GM19238 (cell line): Measurements from ENCODE around the gene PDHX.
"Not testable (repeated sequence)": the region's sequence is repeated elsewhere in the genome, so short reads cannot be mapped to it uniquely, and the experiment has no call there.

Experiments
- DNase-seq: peaks from one replicate; pipeline ENCODE4 v3.0.0; 2011; ENCODE audit warnings: low spot score; ENCODE audit not compliant: insufficient read length

PDHX gene

GRCh38 chr11:35015621-35016387 lies 99.4 kb downstream of the PDHX start:
- DNase-seq, result no peak

GRCh38 chr11:35016916-35017315 lies 100.5 kb downstream of the PDHX start:
- no peak for DNase-seq

DNA sequence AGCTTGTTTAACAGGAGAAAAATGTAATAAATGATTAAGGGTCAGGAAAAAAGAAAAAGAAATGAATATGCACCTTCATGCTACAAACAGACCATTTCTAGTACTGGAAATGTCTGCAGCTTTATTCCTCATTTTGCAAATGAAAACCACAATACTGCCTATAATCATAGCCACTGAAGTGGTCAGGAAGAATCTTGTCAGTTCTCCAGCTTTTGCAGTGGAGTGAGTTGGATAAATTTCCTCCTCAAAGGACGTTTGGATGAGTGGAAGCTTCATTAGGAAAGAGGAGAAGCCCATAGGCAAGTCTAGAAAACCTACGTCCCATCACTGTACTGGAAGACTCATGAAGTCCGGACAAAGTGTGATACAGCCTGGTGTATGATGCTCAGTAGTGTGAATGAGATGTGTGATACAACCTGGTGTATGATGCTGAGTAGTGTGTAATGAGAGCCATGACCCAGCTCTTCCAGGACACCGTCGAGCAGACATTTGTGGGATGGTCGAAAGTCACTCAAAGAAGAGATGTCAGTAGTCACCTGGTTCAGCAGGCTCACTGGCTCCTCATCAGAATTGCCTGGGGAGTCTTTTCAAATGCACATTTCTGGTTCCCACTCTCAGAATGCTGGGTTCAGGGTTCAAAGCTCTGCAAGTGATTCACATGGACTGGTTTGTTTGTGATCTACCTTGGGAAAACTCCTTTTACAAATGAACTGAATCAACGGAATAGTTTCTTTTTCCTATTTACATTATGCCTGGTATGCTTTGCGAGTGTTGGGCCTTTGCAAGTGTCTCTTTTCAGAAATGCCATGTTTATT lies 101.3 kb downstream of the PDHX start:
- DNase-seq, result no peak

DNA sequence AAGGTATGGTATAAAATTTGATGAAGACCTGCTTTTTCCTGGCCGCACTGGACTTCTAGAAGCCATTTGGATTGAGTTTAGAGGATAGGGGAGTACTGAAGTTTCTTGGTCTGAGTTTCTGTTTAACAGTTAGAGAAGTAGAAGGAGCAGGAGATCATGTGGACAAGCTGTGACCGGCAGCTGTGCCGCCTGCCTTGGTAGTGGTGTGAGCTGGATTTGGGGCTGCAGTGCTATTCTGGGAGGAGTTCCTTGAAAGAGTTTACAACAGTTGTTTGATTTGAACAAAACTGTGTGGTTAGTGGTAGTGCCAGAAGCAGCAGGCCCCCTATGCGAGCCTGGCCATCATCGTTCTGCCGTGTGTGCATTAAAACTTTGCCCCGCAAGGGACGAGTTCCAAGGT lies 105.2 kb downstream of the PDHX start:
- DNase-seq, result no peak

- DNase-seq, result not testable (repeated sequence)
Observed at GRCh38 chr11:35023940-35024339, 107.5 kb downstream of the PDHX start.

- DNase-seq, result not testable (repeated sequence)
Observed at GRCh38 chr11:35028007-35028406, 111.6 kb downstream of the PDHX start.

DNA sequence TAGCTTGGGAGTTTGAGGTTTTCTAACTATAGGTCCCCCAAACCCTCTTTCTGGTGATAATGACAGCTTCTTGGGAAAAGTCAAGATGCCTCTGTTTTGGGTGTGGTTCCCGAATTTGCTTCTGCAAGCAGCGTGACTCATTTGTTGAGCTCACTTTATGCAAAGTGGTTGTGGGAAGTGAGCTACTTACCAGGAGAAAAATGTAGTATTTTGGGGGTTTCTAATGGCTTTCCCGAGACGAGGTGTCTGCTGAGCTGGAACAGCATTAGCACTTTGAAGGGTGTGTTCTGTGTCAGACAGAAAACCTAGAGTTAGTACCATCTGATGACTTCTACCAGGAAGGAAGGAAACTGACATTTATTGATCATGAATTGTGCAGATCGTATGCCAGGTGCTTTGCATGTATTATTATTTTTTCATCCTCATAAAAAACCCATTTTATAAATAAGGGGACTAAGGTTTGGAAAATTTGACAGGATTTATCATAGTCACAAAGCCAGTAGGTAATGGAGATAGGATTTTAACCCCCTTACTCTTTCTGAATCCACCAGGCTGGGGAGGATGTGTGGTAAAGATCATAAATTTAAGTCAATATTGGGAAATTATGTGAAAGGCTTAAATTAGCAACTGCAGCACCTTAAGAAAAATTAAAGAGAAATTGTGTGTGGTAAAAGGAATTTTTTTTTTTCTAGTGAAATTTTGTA lies 113.7 kb downstream of the PDHX start:
- no peak for DNase-seq

GRCh38 chr11:35030716-35031213 lies 114.3 kb downstream of the PDHX start:
- no peak for DNase-seq

- DNase-seq, result no peak
Observed at GRCh38 chr11:35031346-35031745, 114.9 kb downstream of the PDHX start.

DNA sequence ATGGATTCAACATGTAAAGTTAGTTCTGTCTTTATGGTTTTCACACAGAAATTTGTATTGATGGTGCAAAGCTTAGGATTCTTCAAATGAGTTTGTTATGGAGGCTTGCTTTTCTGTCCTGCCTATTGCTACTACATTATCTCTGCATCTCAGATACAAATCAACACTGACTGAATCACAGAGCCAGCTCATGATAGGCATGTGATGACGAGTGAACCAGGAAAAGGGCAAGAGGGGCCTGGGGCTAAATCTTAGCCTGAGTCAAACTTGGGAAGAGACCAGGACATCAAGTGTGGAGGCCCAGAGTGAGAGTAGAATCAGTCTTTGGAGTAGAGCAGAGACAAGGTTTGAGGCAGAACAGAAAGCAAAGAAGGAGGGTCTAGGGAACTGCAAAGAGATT lies 115.4 kb downstream of the PDHX start:
- DNase-seq, result no peak

DNA sequence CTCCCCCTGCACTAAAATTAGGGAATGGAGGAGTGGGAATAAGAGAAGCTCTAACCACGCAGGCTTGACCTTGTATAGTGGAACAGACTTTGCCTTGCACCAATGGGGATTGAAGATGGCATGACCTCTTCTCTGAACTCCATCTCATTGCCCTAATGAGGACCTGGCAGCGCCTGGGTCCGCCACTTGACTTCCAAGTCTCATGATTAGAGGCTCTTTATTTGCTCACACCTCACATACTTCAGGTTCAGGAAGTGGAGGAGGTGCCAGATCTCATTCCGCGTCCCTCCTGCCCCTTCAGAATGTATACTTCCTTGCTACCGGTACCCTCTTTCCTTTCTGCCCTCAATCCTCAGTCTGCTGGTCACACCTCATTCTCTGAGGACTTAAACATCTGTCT lies 116.6 kb downstream of the PDHX start:
- DNase-seq, result no peak

DNA sequence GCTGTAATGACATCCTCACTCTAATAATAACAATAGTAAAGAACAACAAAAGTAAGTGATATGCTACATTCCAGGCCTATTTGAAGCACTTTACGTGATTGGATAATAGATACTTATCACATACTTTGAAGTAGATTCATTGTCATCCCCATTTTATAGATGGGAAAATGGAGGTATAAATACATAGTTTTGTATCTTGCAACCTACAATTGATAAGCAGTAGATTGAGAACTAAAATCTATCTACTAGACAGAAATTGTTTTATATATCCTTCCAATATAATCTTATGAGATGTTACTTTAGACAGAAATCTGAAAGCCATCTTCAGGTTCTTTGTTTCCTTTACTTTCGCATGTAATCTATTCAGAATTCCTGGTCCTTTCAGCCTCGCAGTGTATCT lies 118.0 kb downstream of the PDHX start:
- DNase-seq, result no peak

- DNase-seq, result no peak
Observed at GRCh38 chr11:35035894-35036408, 119.5 kb downstream of the PDHX start.

- no peak for DNase-seq
Observed at GRCh38 chr11:35036639-35037038, 120.2 kb downstream of the PDHX start.

GRCh38 chr11:35038211-35038928 lies 122.0 kb downstream of the PDHX start:
- no peak for DNase-seq

DNA sequence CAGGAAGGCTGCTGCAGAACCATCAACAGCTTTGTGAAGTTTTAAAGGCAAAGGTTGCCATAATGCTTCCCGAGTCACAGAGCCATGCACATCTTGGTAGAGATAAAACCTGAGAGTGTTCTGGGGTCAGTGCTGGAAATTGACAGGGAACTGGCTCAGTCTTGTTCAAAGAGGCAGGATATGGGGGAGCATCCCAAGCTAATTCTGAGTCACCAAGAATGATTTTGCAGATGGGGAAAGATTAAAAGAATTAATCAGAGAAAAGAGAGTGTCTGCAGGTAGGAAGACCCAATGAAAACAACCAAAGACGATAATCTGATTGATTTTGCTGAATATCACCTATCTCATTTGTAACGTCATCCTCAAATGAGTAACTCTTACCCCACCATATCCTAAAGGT lies 122.7 kb downstream of the PDHX start:
- DNase-seq, result no peak

DNA sequence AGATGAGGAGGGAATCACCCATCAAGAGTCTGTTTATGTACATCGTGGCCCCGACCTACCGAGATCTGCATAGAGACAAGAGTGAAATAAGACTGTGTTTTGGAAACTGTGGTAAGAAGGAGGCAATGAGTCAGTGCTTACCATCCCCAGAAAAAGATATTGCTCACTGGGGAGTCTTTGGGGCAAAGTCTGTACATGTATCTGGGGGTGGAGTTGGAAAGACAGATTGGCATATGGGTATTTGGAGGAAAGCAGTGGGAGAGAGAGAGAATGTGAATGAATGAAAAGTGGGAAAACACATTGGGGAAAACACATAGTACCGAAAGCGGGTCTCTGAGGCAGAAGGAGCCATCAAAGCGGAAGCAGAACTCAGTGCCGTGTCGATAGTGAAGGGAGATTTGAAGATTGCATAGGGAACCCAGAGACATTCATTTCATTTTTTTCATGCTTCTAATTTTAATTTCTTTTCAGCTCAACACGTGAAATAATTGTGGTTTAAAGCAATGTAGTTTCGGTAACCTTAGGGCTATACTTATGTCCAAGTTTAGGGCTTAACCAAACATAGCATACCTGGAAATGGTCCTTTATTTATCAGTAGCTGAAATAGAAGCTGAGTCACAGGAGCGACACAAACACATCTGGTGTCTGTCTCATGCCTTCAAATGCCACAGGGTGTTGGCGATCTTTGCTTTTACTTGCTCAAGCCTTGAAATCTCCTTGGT lies 124.0 kb downstream of the PDHX start:
- no peak for DNase-seq

DNA sequence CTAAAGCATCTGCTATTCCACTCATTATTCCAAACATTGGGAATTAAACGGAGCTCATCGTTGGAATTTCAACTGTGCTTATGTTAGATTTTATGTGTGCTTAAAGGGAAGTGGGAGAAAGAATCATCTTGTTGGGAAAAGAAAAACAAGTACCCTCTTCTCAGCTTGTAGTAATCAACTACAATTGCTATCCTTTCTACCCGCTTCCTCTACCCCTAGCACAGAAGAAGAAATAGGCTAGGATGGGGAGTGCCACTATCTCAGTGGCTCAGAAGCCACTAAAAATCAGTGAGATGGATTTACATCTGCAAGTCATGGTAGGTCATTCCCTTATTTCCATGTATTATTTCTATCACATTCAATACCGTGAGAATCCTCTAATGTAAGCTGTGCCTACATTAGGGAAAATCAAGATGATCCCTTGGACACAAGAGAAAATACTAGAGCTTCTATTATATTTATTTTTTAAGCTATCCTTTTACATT lies 124.7 kb downstream of the PDHX start:
- DNase-seq, result no peak

- no peak for DNase-seq
Observed at GRCh38 chr11:35042224-35042623, 125.8 kb downstream of the PDHX start.

GRCh38 chr11:35042913-35043312 lies 126.5 kb downstream of the PDHX start:
- DNase-seq, result no peak
